Mesendoderm (in vitro differentiated cells): ENCODE measurements around the gene ADPRHL1.
"Not testable (repeated sequence)": the region's sequence is repeated elsewhere in the genome, so short reads cannot be mapped to it uniquely, and the experiment has no call there.

Source experiments
- DNase-seq: peaks from one replicate; pipeline ENCODE4 v3.0.0; 2013
- H2AK5ac ChIP-seq: 2 replicates; pipeline ENCODE4 v1.6.1; 2013; ENCODE audit warnings: low read length, inconsistent platforms
- H2BK120ac ChIP-seq: 2 replicates; pipeline ENCODE4 v1.6.1; 2013; ENCODE audit warnings: low read depth, mild to moderate bottlenecking, low read length, moderate library complexity, mixed read lengths
- H2BK15ac ChIP-seq: replicated peaks from 2 replicates; pipeline ENCODE4 v1.6.1; 2013; ENCODE audit warnings: low read depth, mild to moderate bottlenecking, moderate library complexity
- H2BK5ac ChIP-seq: 2 replicates; pipeline ENCODE4 v1.6.1; 2013; ENCODE audit warnings: low read length, inconsistent platforms
- H3K18ac ChIP-seq: 2 replicates; pipeline ENCODE4 v1.6.1; 2013; ENCODE audit warnings: mild to moderate bottlenecking, low read length, mixed read lengths
- H3K23ac ChIP-seq: one replicate; pipeline ENCODE4 v1.6.1; 2013; ENCODE audit warnings: low read length
- H3K27ac ChIP-seq: 2 replicates; pipeline ENCODE4 v1.5.1; 2013; ENCODE audit warnings: low read depth, mild to moderate bottlenecking, inconsistent platforms, low read length, moderate library complexity
- H3K27me3 ChIP-seq: 2 replicates; pipeline ENCODE4 v1.6.1; 2013; ENCODE audit warnings: low read length, control low read depth, mild to moderate bottlenecking, inconsistent platforms; ENCODE audit not compliant: insufficient read depth, poor library complexity
- H3K36me3 ChIP-seq: 2 replicates; pipeline ENCODE4 v1.6.1; 2013; ENCODE audit warnings: low read length, inconsistent platforms; ENCODE audit not compliant: control insufficient read depth, insufficient read depth
- H3K4ac ChIP-seq: one replicate; pipeline ENCODE4 v1.6.1; 2013; ENCODE audit warnings: low read depth, mild to moderate bottlenecking, low read length, moderate library complexity
- H3K4me1 ChIP-seq: 2 replicates; pipeline ENCODE4 v1.6.1; 2013; ENCODE audit warnings: low read depth, low read length, inconsistent platforms; ENCODE audit not compliant: control insufficient read depth
- H3K4me2 ChIP-seq: 2 replicates; pipeline ENCODE4 v1.6.1; 2013; ENCODE audit warnings: low read length
- H3K4me3 ChIP-seq: 2 replicates; pipeline ENCODE4 v1.5.1; 2013; ENCODE audit warnings: mild to moderate bottlenecking, low read length
- H3K56ac ChIP-seq: one replicate; pipeline ENCODE4 v1.6.1; 2013; ENCODE audit warnings: low read length
- H3K79me1 ChIP-seq: 2 replicates; pipeline ENCODE4 v1.6.1; 2013; ENCODE audit warnings: low read length, inconsistent platforms
- H3K79me2 ChIP-seq: 2 replicates; pipeline ENCODE4 v1.6.1; 2013; ENCODE audit warnings: mild to moderate bottlenecking, low read length; ENCODE audit not compliant: control insufficient read depth, insufficient read depth
- H3K9ac ChIP-seq: 2 replicates; pipeline ENCODE4 v1.6.1; 2013; ENCODE audit warnings: low read length, inconsistent platforms
- H4K5ac ChIP-seq: one replicate; pipeline ENCODE4 v1.6.1; 2013; ENCODE audit warnings: low read length
- H4K8ac ChIP-seq: one replicate; pipeline ENCODE4 v1.6.1; 2013; ENCODE audit warnings: low read depth, mild to moderate bottlenecking, control low read depth, low read length, moderate library complexity
- WGBS: extraction: QIAGEN DNeasy Blood & Tissue Kit; methylation state at CpG from one replicate; pipeline ENCODE4 v1.1.7; 2013; ENCODE audit warnings: low lambda C conversion rate, missing lambda C conversion rate; ENCODE audit not compliant: insufficient coverage; ENCODE audit errors: extremely low coverage; 5-methylcytosine and 5-hydroxymethylcytosine counted together

ADPRHL1 gene

DNA sequence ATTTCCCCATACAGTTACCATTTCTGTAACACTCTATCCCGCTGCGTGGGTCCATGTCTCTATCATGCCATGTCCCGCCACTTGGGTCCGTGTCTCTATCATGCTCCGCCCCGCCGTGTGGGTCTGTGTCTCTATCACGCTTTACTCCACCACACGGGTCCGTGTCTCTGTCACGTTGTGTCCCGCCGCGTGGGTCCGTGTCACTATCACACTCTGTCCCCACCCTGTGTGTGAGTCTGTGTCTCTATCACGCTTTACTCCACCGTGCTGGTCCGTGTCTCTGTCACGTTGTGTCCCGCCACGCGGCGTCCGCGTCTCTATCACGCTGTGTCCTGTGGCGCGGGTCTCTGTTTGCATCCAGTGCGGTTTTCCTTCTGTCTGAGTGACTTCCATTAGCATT, 11.6 kb downstream of the ADPRHL1 start:
- Histone ChIP-seq H3K4me3 (no peak overlapping the region), H3K56ac (no peak overlapping the region), H3K9ac (no peak overlapping the region), H2BK15ac (no peak overlapping the region), H2AK5ac (no peak overlapping the region), H3K4me2 (no peak overlapping the region), H4K8ac (no peak overlapping the region), H2BK120ac (no peak overlapping the region), H3K4me1 (no peaks in the 10 kb centered on the region), H3K79me1 (no peaks in the 10 kb centered on the region), H2BK5ac (no peak overlapping the region), H3K36me3 (no peaks in the 10 kb centered on the region), H3K27ac (no peak overlapping the region), H3K79me2 (no peaks in the 10 kb centered on the region), H3K27me3 (no peaks in the 10 kb centered on the region), H3K23ac (no peak overlapping the region), H3K4ac (no peak overlapping the region), H3K18ac (no peak overlapping the region), H4K5ac (no peak overlapping the region)
- WGBS = no CpG with 5 or more reads among the region's 29 CpGs
- DNase-seq = no peak

- H3K18ac ChIP-seq = no peak overlapping the region
- no peaks in the 10 kb centered on the region for H3K36me3 ChIP-seq
- H3K79me1 ChIP-seq = no peaks in the 10 kb centered on the region
- no peak overlapping the region for H2BK15ac ChIP-seq
- no peak overlapping the region for H3K4ac ChIP-seq
- H2BK5ac ChIP-seq = no peak overlapping the region
- H3K4me2 ChIP-seq = no peak overlapping the region
- H3K27ac ChIP-seq = no peak overlapping the region
- no peak overlapping the region for H4K8ac ChIP-seq
- no peak overlapping the region for H3K56ac ChIP-seq
- no peak overlapping the region for H4K5ac ChIP-seq
- WGBS = no CpG with 5 or more reads among the region's 17 CpGs
- no peak overlapping the region for H3K4me3 ChIP-seq
- H3K79me2 ChIP-seq = no peaks in the 10 kb centered on the region
- DNase-seq = no peak
- H3K27me3 ChIP-seq = no peaks in the 10 kb centered on the region
- no peaks in the 10 kb centered on the region for H3K4me1 ChIP-seq
- no peak overlapping the region for H3K23ac ChIP-seq
- no peak overlapping the region for H2BK120ac ChIP-seq
- no peak overlapping the region for H3K9ac ChIP-seq
- no peak overlapping the region for H2AK5ac ChIP-seq
Measured at GRCh38 chr13:113437408-113438010, 15.8 kb downstream of the ADPRHL1 start.

- H4K8ac ChIP-seq, H3K23ac ChIP-seq, H3K79me2 ChIP-seq, DNase-seq, H3K56ac ChIP-seq, H3K4me1 ChIP-seq, H3K18ac ChIP-seq, H4K5ac ChIP-seq, H2BK5ac ChIP-seq, H3K79me1 ChIP-seq, H2BK15ac ChIP-seq, H3K27me3 ChIP-seq, H3K4me3 ChIP-seq, H3K4me2 ChIP-seq, H3K4ac ChIP-seq, H2AK5ac ChIP-seq, H3K36me3 ChIP-seq, H3K9ac ChIP-seq, H2BK120ac ChIP-seq, H3K27ac ChIP-seq: not testable (repeated sequence)
- no CpG with 5 or more reads among the region's 15 CpGs for WGBS
Measured at GRCh38 chr13:113436866-113437265, 16.4 kb downstream of the ADPRHL1 start.

GRCh38 chr13:113435907-113436306, 17.4 kb downstream of the ADPRHL1 start:
- not testable (repeated sequence) for H2AK5ac ChIP-seq, H3K79me1 ChIP-seq, H3K4me3 ChIP-seq, H3K18ac ChIP-seq, H2BK5ac ChIP-seq, H2BK15ac ChIP-seq, H3K4me1 ChIP-seq, H4K8ac ChIP-seq, H2BK120ac ChIP-seq, H3K4me2 ChIP-seq, H3K4ac ChIP-seq, H3K23ac ChIP-seq, H3K9ac ChIP-seq, H3K27ac ChIP-seq, H3K56ac ChIP-seq, H4K5ac ChIP-seq, H3K79me2 ChIP-seq, H3K27me3 ChIP-seq, DNase-seq, H3K36me3 ChIP-seq
- no CpG with 5 or more reads among the region's 15 CpGs for WGBS

GRCh38 chr13:113433391-113433916, 19.8 kb downstream of the ADPRHL1 start:
- H2BK120ac ChIP-seq = no peak overlapping the region
- H3K27ac ChIP-seq = no peak overlapping the region
- no peaks in the 10 kb centered on the region for H3K4me1 ChIP-seq
- H3K36me3 ChIP-seq = no peaks in the 10 kb centered on the region
- H3K4me3 ChIP-seq = no peak overlapping the region
- no peak overlapping the region for H2BK5ac ChIP-seq
- H3K18ac ChIP-seq = no peak overlapping the region
- H3K4me2 ChIP-seq = no peak overlapping the region
- no peak for DNase-seq
- H3K4ac ChIP-seq = no peak overlapping the region
- H3K23ac ChIP-seq = no peak overlapping the region
- no peak overlapping the region for H2AK5ac ChIP-seq
- no peak overlapping the region for H4K8ac ChIP-seq
- H3K27me3 ChIP-seq = no peaks in the 10 kb centered on the region
- H3K79me2 ChIP-seq = no peaks in the 10 kb centered on the region
- H4K5ac ChIP-seq = no peak overlapping the region
- H3K79me1 ChIP-seq = no peaks in the 10 kb centered on the region
- H2BK15ac ChIP-seq = no peak overlapping the region
- no peak overlapping the region for H3K56ac ChIP-seq
- no peak overlapping the region for H3K9ac ChIP-seq
- no CpG with 5 or more reads among the region's 21 CpGs for WGBS
